DOHH2 (cell line): Measurements from ENCODE around the gene TRNP1.

ENCODE experiments used
- CTCF ChIP-seq: fragments of 200-600 bp; sonication (generic); IDR thresholded peaks from one replicate; pipeline ENCODE4 v1.5.1; 2014; ENCODE audit warnings: antibody characterized with exemption, mild to moderate bottlenecking, low read depth, low read length; ENCODE audit not compliant: poor library complexity, severe bottlenecking
- EZH2phosphoT487 ChIP-seq: fragments of 200-600 bp; sonication (generic); IDR thresholded peaks from 2 replicates; pipeline ENCODE4 v1.6.1; 2017; ENCODE audit warnings: borderline replicate concordance, mild to moderate bottlenecking, antibody characterized with exemption, low read length, moderate library complexity, mixed read lengths

DNA sequence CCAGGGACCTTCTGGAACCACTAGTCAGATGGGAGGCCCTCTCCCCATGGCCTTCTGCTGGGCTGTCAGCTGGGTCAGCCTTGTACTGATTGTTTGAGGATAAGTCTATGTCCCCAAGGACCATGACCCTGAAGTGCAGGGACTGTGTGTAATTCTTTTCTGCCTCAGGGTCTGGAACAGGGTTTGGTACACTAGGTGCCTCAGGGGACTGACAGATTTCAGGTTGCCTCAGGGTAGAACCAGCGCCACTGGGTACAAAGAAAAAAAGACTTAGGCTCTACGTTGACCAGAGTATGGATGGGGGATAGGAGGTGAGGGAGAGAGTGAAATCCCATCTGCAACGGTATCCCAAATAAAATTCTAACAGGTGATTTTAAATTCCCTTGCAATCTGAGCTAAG is 36.2 kb upstream of the TRNP1 start:
- no peak for TF ChIP-seq CTCF
- no peak for TF ChIP-seq EZH2phosphoT487
